Activated naive CD8-positive, alpha-beta T cell treated with anti-CD3 and anti-CD28 coated beads for 36 hours (primary cell): ENCODE results near the gene TBCE. TPM values are rescaled to one million over a fixed set of nuclear protein-coding genes. Genes with fewer than 3 reads are reported as not detected.

Source experiments
- DNase-seq: peaks from one replicate; pipeline ENCODE4 v3.0.0; 2021
- H3K27ac Mint-ChIP-seq: one replicate; pipeline ENCODE4 v1.8.0; 2022; ENCODE audit warnings: mild to moderate bottlenecking, moderate library complexity, mixed read lengths
- H3K27me3 Mint-ChIP-seq: one replicate; pipeline ENCODE4 v1.8.0; 2022; ENCODE audit warnings: mild to moderate bottlenecking, mixed read lengths
- H3K36me3 Mint-ChIP-seq: one replicate; pipeline ENCODE4 v1.8.0; 2021; ENCODE audit warnings: mild to moderate bottlenecking, mixed read lengths
- H3K4me1 Mint-ChIP-seq: one replicate; pipeline ENCODE4 v1.8.0; 2021; ENCODE audit warnings: mixed read lengths
- H3K4me3 Mint-ChIP-seq: one replicate; pipeline ENCODE4 v1.8.0; 2022; ENCODE audit warnings: mild to moderate bottlenecking, moderate library complexity, mixed read lengths
- H3K9me3 Mint-ChIP-seq: one replicate; pipeline ENCODE4 v1.8.0; 2022; ENCODE audit warnings: mixed read lengths
- total RNA-seq, 2 experiments: library from RNA; stranded (reverse); gene quantifications; one replicate each; pipeline ENCODE4 v1.2.3, GENCODE V29; 2021

TBCE gene
- total RNA-seq, 2 experiments from 2014 or later, result 23.3 to 25.4 TPM

DNA sequence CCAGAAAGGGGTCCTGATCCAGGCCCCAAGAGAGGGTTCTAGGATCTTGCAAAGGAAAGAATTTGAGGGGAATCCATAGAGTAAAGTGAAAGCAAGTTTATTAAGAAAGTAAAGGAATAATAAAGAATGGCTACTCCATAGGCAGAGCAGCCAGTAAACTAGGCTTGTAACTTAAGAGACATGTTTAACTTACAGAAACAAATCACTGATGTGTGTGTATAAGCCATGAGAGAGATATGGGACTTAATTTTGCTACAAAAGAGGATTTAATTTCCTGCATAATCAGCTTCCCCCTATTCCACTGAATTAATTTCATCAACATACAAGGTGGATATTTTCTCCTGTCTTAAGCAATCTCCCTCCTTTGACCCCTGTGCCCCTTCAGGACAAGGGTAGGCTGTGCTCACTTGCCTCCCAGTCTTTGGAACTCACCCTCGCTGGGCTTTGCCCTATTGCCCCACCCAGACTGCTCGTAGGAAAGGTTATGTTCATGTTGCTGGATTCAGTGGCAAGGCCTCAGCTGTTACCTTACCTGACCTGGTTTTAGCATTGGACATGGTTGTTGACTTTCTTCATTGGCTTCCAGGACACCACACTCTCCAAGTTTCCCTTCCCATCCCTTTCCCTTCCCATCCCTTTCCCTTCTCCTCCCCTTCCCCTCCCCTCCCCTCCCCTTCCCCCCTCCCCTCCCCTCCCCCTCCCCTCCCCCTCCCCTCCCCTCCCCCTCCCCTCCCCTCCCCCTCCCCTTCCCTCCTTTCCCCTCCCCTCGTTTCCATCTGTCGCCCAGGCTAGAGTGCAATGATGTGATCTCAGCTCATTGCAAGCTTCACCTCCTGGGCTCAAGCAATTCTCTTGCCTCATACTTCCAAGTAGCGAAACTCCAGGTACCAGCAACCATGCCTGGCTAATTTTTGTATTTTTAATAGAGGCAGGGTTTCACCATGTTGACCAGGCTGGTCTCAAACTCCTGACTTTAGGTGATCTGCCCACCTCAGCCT, 44.6 kb downstream of the TBCE start:
- H3K9me3 Mint-ChIP-seq, result no peaks in the 10 kb centered on the region
- no peak overlapping the region for H3K4me3 Mint-ChIP-seq
- H3K4me1 Mint-ChIP-seq, result peaks cover 3% of the 10 kb centered on the region
- H3K27me3 Mint-ChIP-seq, result no peaks in the 10 kb centered on the region
- H3K36me3 Mint-ChIP-seq, result peaks cover 2% of the 10 kb centered on the region
- no peak for DNase-seq
- no peak overlapping the region for H3K27ac Mint-ChIP-seq

DNA sequence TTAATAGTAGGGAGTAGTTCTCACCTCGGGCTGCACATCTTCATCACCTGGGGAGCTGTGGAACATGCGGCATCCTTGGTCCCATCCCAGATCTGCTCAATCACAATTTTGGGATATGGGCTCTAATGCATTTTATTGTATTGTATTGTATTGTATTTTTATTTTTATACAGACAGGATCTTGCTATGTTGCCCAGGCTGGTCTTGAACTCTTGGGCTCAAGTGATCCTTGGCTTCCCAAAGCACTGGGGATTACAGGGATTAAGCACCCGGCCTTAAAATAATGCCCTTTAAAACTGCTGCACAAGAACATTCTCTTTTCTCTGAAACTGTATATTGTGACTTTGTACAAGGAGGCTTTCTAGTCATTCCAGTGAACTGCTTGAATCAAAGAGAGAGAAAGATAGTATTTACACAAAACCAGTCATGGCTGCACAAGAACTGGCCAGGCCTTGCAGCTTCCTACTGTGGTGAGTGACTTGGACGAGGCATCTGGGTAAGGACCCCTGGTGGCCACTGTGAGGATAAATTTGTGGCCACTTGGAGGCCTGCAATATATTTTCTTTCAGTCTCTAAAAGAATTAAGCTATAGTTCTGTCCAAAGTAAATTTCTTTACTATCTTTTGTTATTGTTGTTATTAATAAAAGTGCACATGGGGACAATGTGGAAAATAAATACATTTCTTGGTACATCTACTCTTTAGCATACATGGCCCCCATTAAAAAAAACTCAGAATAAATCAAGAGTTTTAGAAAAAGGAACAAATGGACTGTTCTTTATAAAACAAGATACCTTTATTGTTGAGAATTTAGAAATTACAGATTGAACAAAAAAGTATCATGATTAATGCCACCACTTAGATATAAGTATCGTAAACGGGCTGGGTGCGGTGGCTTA, 48.0 kb downstream of the TBCE start:
- Mint-ChIP-seq H3K4me3 (no peak overlapping the region), H3K27ac (no peak overlapping the region), H3K36me3 (peaks cover 4% of the 10 kb centered on the region), H3K9me3 (no peaks in the 10 kb centered on the region), H3K4me1 (peaks cover 3% of the 10 kb centered on the region), H3K27me3 (no peaks in the 10 kb centered on the region)
- DNase-seq, result peak; percentile 47

DNA sequence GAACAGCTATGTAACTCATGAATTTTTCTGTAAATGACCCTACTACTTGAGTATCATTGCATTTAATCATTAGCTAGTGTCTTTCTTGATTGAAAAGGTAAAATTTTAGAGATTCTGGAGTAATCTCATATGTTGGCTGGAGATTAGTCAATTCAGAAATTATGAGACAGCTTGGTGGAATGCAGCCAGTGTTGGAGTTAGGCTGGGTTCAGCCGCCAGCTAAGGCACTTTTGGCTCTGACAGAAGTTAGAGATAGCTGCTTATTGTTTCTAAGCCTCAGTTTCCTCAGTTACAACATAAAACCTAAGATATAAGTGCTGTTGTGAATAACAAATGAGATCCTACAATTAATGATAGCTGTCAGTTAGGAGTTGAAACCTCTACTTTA, 49.4 kb downstream of the TBCE start:
- H3K27me3 Mint-ChIP-seq, result no peaks in the 10 kb centered on the region
- H3K27ac Mint-ChIP-seq, result no peak overlapping the region
- H3K4me1 Mint-ChIP-seq, result peaks cover 1% of the 10 kb centered on the region
- DNase-seq, result no peak
- H3K9me3 Mint-ChIP-seq, result no peaks in the 10 kb centered on the region
- peaks cover 4% of the 10 kb centered on the region for H3K36me3 Mint-ChIP-seq
- no peak overlapping the region for H3K4me3 Mint-ChIP-seq

GRCh38 chr1:235417086-235417697, 50.0 kb downstream of the TBCE start:
- Mint-ChIP-seq H3K27me3 (no peaks in the 10 kb centered on the region), H3K9me3 (no peaks in the 10 kb centered on the region), H3K36me3 (peaks cover 4% of the 10 kb centered on the region), H3K4me3 (no peak overlapping the region), H3K27ac (no peak overlapping the region), H3K4me1 (peaks cover 5% of the 10 kb centered on the region)
- DNase-seq, result peak; percentile 48

DNA sequence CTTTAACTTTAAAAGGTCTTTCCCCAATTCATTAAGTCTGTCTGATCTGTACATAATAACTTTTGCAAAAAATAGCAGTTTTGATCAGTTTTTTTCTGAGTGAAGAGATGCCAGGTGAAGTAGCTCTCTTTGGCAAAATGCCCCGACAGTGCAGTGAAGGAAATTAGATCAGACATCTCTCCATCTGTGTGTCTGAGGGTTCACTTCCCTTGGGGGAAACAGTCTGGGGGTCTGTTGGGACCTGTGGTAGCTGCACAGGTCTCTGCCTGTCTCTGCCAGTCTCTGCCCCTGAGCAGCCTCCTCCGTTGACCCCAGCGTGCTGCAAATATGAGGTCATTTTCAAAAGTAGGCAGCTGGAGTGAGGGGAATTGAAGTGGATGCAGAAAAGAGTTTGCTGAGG, 54.5 kb downstream of the TBCE start:
- DNase-seq, result no peak
- no peaks in the 10 kb centered on the region for H3K9me3 Mint-ChIP-seq
- H3K4me1 Mint-ChIP-seq, result peaks cover 19% of the 10 kb centered on the region
- H3K4me3 Mint-ChIP-seq, result no peak overlapping the region
- peaks cover 2% of the 10 kb centered on the region for H3K36me3 Mint-ChIP-seq
- no peaks in the 10 kb centered on the region for H3K27me3 Mint-ChIP-seq
- H3K27ac Mint-ChIP-seq, result no peak overlapping the region

- H3K9me3 Mint-ChIP-seq, result no peaks in the 10 kb centered on the region
- H3K4me1 Mint-ChIP-seq, result peaks cover 19% of the 10 kb centered on the region
- H3K36me3 Mint-ChIP-seq, result peaks cover 2% of the 10 kb centered on the region
- peak; percentile 52 for DNase-seq
- H3K27ac Mint-ChIP-seq, result peak overlapping the region; percentile 32
- no peaks in the 10 kb centered on the region for H3K27me3 Mint-ChIP-seq
- H3K4me3 Mint-ChIP-seq, result peak overlapping the region; percentile 3
These were observed 56.0 kb downstream of the TBCE start for GRCh38 chr1:235423214-235423652.

DNA sequence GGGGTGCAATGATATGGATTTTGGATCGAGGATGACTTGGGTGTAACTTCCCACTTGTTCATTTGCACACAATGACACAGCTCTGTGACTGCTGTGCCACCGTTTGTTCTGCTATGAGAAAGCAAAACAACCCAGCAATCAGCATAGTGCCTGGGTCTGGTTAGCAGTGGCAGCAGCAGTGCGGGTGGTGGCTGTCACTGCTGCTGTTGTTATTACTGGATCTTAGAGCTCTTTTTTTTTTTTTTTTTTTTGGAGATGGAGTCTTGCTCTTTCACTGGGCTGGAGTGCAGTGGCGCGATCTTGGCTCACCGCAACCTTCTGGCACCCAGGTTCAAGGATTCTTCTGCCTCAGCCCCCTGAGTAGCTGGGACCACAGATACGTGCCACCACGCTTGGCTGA, 56.9 kb downstream of the TBCE start:
- Mint-ChIP-seq H3K4me3 (no peak overlapping the region), H3K36me3 (peaks cover 2% of the 10 kb centered on the region), H3K27me3 (no peaks in the 10 kb centered on the region)

GRCh38 chr1:235425357-235425756, 58.1 kb downstream of the TBCE start:
- Mint-ChIP-seq H3K27me3 (no peaks in the 10 kb centered on the region), H3K9me3 (no peaks in the 10 kb centered on the region), H3K4me3 (no peak overlapping the region), H3K27ac (no peak overlapping the region), H3K36me3 (no peaks in the 10 kb centered on the region), H3K4me1 (peaks cover 19% of the 10 kb centered on the region)
- DNase-seq, result no peak

More for the DNA sequence above, 56.9 kb downstream of the TBCE start:
- H3K27ac Mint-ChIP-seq, result no peak overlapping the region
- no peak for DNase-seq
- H3K4me1 Mint-ChIP-seq, result peaks cover 19% of the 10 kb centered on the region
- no peaks in the 10 kb centered on the region for H3K9me3 Mint-ChIP-seq

DNA sequence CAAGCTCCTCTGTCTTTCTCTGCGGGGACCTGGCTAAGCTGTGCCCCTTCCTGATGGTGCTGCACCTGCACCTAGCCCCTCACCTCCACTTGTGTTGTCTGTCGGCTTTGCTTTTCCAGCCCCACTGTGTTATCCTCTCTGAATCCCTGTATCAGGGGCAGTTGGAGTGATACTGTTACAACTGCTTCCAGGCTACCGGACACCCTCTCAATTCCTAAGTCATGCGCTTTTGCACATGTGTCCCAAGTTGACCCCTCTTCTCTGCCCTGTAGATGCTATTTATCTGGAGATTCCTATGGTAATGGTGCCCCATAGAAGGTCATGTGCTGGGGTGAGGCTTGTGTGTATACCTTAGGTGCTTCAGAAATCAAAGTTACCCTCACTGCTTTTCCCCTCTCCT, 58.9 kb downstream of the TBCE start:
- Mint-ChIP-seq H3K4me3 (no peak overlapping the region), H3K4me1 (peaks cover 19% of the 10 kb centered on the region), H3K36me3 (no peaks in the 10 kb centered on the region), H3K27ac (no peak overlapping the region), H3K27me3 (no peaks in the 10 kb centered on the region), H3K9me3 (no peaks in the 10 kb centered on the region)
- no peak for DNase-seq

DNA sequence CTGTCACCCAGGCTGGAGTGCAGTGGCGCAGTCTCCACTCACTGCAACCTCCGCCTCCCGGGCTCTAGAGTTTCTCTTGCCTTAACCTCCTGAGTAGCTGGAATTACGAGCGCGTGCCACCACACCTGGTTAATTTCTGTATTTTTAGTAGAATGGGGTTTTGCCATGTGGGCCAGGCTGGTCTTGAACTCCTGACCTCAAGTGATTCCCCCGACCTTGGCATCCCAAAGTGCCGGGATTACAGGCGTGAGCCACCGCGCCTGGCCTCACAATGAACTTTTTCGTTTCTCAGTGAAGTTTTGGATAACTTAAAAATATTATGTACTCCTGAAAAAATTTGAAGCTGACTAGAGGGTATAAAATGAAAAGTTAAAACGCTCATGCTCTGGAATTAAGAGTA, 59.5 kb downstream of the TBCE start:
- no peaks in the 10 kb centered on the region for H3K36me3 Mint-ChIP-seq
- DNase-seq, result no peak
- H3K4me1 Mint-ChIP-seq, result peaks cover 18% of the 10 kb centered on the region
- no peaks in the 10 kb centered on the region for H3K9me3 Mint-ChIP-seq
- H3K4me3 Mint-ChIP-seq, result no peak overlapping the region
- no peaks in the 10 kb centered on the region for H3K27me3 Mint-ChIP-seq
- H3K27ac Mint-ChIP-seq, result no peak overlapping the region

DNA sequence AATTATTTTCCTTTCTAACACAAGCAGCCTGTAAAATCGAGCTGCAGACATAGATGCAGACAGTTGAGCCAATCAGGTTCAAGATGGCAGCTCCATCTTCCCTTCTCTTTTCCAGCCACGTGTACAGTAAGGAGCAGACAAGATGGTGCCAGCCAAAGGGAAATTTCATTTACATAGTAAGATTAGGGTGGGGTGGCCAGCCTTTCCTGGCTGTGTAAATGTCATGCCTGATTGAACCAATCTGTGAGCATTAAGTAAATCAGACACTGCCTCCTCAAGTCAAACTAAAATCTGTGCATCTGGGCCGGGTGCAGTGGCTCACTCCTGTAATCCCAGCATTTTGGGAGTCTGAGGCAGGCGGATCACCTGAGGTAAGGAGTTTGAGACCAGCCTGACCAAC, 60.2 kb downstream of the TBCE start:
- Mint-ChIP-seq H3K4me1 (peaks cover 15% of the 10 kb centered on the region), H3K4me3 (no peak overlapping the region), H3K27ac (no peak overlapping the region), H3K36me3 (no peaks in the 10 kb centered on the region), H3K27me3 (no peaks in the 10 kb centered on the region), H3K9me3 (no peaks in the 10 kb centered on the region)
- no peak for DNase-seq

DNA sequence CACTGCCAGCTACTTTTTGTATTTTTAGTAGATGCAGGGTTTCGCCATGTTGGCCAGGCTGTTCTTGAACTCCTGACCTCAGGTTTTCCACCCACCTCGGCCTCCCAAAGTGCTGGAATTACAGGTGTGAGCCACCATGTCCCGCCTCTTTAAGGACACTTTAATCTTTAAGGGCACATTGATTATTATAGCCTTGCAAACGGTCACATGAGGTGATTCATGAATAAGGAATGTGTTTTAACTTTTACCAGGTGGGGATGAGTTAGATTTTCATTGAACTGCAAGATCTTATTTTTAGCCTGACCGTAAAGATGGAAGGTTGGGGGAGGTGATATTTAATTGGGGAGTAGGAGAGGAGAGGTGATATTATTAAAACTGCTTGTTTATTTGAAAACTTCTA, 61.9 kb downstream of the TBCE start:
- Mint-ChIP-seq H3K27me3 (no peaks in the 10 kb centered on the region), H3K9me3 (no peaks in the 10 kb centered on the region), H3K4me1 (peaks cover under 1% of the 10 kb centered on the region), H3K4me3 (no peak overlapping the region), H3K27ac (no peak overlapping the region), H3K36me3 (no peaks in the 10 kb centered on the region)
- no peak for DNase-seq

GRCh38 chr1:235430991-235431390, 63.8 kb downstream of the TBCE start:
- Mint-ChIP-seq H3K36me3 (no peaks in the 10 kb centered on the region), H3K27ac (no peak overlapping the region), H3K4me1 (no peaks in the 10 kb centered on the region), H3K27me3 (no peaks in the 10 kb centered on the region), H3K9me3 (no peaks in the 10 kb centered on the region), H3K4me3 (no peak overlapping the region)
- DNase-seq, result no peak

DNA sequence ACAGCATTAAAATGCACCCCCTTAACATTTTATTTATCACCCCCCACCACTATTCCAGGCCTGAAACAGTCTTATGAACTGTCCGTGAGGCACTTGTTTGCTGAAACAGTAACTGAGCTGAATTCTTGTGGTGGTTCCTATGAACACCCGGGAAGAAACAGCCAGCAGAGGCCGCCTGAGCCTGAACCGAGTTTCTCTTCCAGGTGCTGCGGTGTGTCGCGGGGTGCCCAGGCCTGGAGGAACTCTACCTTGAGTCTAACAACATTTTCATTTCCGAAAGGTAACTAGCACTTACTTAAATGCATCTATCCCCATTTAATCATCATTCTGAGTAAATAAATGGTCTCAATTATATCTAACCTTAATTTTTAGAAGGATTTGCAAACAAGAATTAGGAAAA, 66.8 kb downstream of the TBCE start:
- H3K27me3 Mint-ChIP-seq, result no peaks in the 10 kb centered on the region
- no peak for DNase-seq
- H3K36me3 Mint-ChIP-seq, result peaks cover 6% of the 10 kb centered on the region
- peaks cover 1% of the 10 kb centered on the region for H3K4me1 Mint-ChIP-seq
- no peaks in the 10 kb centered on the region for H3K9me3 Mint-ChIP-seq
- H3K27ac Mint-ChIP-seq, result no peak overlapping the region
- no peak overlapping the region for H3K4me3 Mint-ChIP-seq

GRCh38 chr1:235441159-235441685, 74.0 kb downstream of the TBCE start:
- H3K9me3 Mint-ChIP-seq, result no peaks in the 10 kb centered on the region
- no peaks in the 10 kb centered on the region for H3K27me3 Mint-ChIP-seq
- no peak overlapping the region for H3K4me3 Mint-ChIP-seq
- DNase-seq, result no peak
- no peak overlapping the region for H3K27ac Mint-ChIP-seq
- peaks cover 13% of the 10 kb centered on the region for H3K36me3 Mint-ChIP-seq
- peaks cover 1% of the 10 kb centered on the region for H3K4me1 Mint-ChIP-seq
